Fibroblast of peridontal ligament (primary cell): ENCODE measurements around the gene PPDPF.
"Not testable (repeated sequence)": the region's sequence is repeated elsewhere in the genome, so short reads cannot be mapped to it uniquely, and the experiment has no call there.

Experiments used
- DNase-seq: peaks from one replicate; pipeline ENCODE4 v3.0.0-alpha.2; 2010; ENCODE audit errors: extremely low read depth

The PPDPF gene

DNA sequence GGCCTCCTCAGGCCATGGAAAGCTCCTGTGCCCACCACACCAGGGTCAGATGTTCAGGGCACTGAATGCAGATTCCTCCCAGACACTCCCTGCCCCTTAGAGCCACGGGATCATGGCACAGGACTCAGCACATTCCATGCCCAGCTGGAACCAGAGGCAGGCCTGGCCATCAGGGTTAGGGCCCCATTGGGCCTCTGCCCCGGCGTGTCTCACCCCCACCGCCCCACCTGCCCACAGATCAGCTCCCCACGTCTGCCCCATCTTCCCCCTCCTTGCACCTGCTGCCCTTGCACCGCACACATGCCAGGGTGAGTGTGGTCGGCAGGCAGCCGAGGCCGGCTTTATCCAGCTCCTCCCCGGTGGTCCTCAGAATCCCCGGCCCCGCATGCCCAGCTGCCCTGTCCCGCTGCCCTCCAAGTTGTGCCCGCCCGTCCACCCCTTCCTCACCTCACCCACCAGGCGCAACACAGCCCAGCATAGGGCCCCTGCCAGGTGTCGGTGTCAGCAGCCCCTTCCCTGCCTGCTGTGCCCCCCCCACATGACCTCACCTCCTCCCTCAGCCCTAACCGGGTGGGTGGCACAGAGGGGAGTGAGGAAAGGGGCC is 29.2 kb downstream of the PPDPF start:
- DNase-seq: no peak

DNA sequence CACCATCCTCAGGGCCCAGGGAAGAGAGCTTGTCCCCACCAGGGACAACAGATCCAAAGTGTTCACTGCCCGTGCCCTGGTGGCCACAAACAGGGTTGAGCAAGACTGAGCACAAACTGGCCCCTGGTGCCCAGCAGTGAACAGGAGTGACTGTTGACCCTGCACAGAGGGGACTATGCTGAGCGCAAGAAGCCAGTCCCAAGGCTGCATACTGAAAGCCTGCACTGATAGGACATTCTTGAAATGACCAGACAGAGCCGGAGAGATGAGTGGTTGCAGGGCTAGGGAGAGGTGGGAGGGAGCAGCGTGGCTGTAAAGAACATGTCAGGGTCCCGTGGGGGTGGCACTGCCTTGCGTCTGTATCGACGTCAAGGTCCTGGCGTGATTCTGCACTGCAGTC is 30.5 kb downstream of the PPDPF start:
- no peak for DNase-seq

DNA sequence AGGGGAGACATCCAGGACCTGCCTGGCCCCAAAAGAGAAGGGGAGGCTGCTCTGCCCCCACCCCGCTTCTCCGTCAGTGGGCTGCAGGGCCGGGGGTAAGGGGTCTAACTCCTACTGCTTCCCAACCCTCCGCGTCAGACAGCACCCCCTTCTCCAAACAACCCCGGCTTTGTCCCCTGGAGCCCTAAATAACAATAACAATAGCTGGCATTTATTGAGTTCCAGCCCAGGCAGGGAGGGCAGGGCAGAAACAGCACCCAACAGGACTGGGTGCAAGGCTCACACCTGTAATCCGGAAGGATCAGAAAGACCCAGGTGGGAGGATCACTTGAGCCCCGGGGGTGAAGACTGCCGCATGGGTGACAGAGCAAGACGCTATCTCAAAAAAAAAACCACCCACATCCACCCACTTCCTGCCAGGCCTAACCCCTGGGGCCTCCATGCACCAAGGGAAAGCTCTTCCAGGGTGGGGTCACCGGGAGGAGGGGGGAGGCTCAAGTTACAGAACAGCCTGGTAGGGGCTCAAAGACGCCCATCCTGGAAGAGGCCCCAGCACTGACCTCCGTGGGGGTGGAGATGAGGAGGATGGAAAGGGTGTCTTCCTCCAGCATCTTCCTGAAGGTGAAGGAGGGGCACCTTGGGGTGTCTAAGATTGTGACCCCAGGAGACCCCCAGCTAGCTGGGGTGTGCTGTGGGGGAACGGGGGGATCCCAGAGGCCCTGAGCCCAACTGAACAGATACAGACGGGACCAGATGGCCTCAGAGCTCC is 32.1 kb downstream of the PPDPF start:
- DNase-seq: no peak

DNA sequence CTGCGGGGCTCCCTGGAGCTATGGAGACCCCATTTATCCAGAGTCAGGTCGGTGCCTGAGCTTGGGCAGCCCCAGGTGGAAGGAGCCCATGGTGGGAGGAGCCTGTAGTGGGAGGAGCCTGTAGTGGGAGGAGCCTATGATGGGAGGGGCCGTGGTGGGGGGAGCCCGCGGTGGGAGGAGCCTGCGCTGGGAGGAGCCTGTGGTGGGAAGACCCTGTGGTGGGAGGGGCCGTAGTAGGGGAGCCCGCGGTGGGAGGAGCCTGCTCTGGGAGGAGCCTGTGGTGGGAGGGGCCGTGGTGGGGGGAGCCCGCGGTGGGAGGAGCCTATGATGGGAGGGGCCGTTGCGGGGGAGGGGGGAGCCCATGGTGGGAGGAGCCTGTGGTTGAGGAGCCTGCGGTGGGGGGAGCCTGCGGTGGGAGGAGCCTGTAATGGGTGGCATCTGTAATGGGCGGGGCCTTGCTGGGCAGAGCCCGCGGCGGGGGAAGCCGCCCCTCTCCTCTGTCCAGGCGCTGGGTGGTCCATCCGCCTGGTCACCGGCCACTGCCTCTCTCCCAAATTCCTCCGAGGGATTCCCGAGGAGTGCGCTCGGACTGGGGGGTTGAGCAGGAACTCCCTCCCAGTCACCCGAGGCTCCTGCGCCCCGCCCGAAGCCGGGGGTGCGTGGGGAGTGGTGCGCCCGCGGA is 32.8 kb downstream of the PPDPF start:
- peak; percentile 74 for DNase-seq

DNA sequence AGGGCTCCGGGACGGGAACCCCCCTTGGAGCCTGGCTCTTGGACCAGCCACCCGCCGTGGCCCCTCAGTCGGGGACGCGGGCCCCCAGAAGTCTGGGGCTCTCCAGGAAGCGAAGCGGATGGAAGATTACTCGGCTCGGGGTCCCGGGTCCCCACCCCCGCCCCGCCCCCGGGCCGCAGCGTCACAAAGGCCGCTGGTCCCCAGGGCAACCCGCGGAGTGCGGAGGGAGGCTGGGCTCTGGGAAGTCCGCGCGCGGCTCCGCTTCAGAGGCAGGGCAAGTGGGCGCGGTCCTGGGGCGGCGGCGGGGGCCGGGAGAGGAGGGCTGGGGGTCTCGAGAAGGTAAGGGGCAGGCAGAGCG is 33.3 kb downstream of the PPDPF start, which contains the start of gene FNDC11:
TSS of gene FNDC11 (plus strand) at position 227 of the 358 bp plus-strand sequence. CDS start 1,505 bp downstream, outside the sequence.
- DNase-seq: no peak

DNA sequence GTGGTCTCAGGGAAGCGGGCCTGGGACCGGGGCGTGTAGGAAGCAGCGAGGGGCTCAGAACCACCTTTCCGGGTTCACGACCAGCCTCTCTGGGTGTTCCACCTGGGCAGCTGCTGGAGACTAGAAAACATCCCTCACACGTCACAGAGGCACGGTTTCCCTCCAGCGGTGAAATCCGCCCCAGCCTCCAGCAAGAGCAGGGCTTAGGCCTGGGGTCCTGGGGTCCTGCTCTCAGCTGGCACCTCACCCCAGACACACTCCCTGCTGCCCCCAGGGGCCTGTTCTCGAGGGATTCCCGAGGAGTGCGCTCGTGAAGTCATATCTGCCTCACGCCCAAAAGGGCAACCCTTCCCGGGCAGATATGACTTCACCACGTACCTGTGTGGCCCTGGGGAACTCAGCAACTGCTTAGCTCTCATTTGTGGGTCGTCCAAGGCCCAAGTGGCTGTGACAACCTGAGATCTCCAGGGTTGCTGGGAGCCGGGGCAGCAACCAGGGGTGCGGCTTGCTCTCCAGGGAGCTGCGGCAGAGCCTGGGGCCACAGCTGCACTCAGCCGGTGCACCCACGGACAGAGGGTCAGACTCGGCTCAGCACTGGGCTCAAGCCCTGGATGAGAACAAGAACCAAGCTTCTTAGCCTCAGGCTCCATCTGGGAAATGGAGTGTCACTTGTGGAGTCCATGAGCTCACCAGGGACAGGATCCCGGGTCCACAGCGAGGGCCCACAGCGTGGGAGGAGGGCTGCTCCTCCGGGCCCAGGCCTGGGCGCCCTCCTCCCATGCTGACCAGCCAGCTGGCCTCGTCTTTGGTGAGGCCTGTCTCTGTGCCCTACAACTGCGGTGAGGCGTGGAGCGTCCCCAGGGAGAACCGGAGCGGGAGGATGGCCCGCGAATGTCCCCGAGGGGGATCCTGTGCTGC is 34.1 kb downstream of the PPDPF start:
- DNase-seq: no peak

DNA sequence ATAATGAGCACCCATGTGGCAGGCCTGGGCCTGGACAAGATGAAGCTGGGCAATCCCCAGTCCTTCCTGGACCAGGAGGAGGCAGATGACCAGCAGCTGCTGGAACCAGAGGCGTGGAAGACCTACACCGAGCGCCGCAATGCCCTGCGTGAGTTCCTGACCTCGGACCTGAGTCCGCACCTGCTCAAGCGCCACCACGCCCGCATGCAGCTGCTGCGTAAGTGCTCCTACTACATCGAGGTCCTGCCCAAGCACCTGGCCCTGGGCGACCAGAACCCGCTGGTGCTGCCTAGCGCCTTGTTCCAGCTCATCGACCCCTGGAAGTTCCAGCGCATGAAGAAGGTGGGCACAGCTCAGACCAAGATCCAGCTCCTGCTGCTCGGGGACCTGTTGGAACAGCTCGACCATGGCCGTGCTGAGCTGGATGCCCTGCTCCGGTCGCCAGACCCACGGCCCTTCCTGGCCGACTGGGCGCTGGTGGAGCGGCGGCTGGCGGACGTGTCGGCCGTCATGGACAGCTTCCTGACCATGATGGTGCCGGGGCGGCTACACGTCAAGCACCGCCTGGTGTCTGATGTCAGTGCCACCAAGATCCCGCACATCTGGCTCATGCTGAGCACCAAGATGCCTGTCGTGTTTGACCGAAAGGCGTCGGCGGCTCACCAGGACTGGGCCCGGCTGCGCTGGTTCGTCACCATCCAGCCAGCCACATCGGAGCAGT is 35.3 kb downstream of the PPDPF start:
- no peak for DNase-seq

DNA sequence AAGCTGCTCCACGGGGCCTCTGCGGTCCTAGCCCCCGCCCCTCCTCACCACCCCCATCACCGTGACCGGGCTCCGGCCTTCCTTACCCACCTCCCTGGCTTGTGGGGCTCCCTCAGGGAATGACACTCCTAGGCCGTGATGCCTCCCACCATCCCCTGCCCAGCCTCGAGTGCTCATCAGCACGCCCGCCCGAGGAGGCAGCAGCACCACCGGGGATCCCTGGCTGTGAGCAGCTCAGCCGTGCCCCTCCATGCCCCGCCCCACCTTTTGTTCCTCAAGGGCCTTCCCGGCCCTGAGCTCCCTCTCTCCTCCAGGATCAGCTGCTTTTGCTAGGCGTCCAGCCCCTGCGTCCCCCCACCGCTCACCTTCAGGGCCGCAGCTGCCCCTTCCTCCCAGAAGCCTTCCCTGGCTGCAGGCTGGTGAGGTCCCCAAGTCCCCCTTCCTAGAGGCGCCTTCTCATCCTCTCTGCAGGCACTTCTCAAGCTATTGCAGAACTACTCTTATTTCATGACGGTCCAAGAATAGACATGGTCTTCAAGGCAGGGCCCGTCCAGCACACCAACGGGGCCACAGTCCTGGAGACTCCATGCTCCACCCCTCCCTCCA is 36.4 kb downstream of the PPDPF start:
- DNase-seq: no peak

DNA sequence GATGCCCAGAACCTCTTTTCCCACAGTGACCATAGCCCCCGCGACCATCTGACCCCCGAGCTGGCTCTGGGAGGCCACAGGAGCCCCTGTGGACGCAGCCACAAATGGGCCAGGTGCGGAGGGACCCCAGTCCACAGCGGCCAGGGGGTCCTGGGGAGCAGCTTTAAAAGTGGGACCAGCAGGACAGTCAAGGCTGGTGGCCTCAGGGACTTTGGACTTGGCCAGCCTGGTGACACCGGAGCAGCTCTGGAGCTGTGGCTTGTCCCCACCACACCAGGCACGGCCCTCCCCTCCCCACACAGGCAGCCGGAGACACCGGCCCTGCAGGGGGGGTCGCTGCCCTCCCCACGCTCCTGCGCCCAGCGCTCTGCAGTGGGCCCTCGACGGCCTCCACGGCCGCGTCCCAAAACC is 36.9 kb downstream of the PPDPF start:
- no peak for DNase-seq

DNA sequence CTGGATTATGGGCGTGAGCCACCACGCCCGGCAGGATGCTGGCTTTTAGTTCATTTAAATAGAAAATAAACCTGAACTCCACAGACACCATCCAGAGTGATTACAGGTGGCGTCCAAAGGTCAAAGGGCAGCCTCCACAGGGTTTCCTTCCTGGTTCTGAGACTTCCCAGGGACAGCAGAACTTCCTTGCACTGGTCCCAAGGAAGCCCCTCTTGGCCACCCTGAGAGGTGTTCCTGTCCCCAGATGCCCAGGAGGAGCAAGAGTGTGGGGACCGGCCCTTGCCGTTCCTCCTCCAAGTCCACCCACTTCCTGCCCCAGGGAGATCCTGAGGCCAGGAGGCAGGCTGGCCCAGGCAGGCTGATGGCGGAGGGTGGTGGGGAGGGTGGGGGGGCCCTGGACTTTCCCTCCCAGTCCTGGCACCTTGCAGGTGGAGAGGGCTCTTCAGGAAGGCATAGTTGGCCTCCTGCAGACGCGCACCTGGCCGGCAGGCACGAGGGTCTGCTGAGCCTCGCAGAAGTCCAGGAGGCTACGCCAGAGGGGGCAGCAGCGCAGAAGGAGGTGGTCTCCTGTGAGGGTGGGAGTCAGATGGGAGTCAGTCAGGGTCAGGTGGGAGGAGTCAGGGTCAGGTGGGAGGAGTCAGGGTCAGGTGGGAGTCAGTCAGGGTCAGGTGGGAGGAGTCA is 38.4 kb downstream of the PPDPF start:
- DNase-seq: no peak

DNA sequence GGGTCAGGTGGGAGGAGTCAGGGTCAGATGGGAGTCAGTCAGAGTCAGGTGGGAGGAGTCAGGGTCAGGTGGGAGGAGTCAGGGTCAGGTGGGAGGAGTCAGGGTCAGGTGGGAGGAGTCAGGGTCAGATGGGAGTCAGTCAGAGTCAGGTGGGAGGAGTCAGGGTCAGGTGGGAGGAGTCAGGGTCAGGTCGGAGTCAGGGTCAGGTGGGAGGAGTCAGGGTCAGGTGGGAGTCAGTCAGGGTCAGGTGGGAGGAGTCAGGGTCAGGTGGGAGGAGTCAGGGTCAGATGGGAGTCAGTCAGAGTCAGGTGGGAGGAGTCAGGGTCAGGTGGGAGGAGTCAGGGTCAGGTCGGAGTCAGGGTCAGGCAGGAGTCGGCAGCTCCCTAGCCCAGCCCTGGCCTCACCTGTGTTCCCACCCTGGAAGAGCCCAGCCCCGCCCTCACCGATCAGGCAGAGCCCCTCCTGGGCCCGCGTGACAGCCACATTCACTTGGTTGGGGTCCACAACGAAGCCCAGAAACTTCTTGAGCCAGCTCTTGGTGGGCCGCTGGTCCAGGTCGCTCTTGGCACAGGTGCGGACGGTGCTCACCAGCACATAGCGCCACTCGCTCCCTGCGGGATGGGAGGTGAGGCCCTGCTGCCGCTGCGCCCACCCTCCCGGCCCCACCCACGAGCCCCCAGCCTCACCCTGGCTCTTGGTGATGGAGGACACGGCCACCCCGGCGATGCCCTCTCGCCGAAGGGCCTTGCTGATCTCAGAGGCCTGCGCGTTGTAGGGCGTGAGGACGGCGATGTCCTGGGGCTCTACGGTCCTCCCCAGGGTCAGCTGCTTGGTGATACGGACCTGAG is 39.1 kb downstream of the PPDPF start:
- DNase-seq: not testable (repeated sequence)

DNA sequence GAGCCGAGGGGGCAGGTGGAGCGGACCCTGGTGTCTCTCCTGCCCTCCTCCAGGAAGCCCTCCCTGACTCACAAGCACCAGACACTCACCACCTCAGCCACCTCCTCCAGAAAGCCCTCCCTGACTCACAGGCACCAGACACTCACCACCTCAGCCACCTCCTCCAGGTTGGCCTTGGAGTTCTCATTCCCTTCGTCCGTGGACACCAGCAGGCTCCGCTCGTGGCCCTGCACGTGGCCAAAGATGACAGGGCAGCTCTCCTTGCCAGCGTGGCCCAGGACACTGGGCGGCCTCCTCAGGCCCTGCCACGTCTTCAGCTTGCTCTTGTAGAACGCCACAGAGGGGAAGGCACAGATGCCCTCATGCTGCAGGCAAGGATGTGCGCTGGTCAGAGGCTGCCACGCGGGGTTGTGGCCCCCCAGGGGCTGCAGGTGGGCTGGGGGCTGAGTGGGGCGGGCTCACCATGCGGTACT is 39.8 kb downstream of the PPDPF start:
- no peak for DNase-seq

DNA sequence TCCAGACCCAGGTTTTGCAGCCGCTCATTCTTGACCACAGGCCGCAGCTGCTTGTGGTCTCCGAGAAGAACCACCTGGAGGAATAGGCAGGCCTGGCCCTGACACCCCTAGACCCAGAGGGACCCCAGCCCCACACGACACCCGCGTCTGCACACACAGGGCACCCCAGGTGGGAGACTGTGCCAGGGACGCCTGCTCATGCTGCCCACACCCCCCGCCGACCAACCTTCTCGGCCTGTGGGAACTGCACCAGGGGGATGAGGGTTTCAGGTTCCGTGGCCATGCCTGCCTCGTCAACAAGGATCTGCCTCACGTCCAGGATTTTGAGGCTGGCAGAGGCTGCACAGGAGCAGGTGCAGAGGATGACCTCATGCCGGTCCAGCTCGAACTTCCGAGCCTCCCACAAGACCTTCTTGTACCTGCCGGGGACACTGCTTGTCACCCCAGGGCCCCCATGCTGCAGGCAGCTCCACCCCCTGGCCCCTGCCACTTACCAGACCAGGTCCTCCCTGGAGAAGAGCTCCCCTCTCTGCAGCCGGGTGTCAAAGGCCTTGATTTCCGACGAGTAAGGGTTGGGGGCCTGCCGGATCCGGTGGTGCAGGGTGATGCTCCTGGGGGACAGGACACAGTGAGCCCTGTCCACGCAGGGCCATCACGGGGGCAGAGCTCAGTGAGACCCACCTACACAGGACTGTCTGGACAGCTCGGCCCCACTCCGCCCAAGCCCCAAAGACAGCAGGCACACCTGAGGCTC is 40.5 kb downstream of the PPDPF start:
- no peak for DNase-seq

DNA sequence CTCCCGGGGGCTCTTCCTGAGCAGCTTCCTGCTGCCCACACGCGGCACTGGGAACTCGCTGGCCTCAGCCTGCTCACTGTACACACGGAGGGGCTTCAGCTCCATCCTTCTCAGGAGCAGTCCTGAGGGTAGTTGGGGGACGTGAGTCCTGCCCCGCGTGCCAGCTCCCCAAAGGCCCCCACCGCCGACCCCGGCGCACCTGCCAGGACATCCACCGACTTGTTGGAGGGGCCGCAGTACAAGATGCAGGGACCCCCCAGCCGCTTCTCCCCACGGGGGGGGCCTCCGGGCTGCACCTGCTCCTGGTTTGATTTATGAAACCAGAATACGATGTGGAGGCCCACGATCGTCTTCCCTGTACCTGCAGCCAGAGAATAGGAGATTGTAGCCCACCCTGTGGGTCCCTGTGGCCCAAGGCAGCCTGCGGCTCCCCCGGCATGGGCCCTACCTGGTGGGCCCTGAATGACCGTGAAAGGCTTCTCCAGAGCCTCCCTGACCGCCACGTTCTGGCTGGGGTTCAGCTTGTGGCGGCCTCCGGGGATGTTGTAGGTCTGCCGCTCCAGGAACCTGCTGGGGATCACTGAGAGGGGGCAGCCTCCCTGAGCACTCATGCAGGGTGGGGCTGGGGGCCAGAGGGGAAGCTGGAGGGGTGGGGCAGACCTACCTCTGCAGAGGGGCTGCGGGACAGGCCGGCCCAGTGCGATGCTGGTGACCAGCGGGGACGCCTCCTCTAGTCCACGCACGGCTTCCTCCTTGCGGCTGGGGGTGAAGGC is 41.2 kb downstream of the PPDPF start:
- DNase-seq: no peak

DNA sequence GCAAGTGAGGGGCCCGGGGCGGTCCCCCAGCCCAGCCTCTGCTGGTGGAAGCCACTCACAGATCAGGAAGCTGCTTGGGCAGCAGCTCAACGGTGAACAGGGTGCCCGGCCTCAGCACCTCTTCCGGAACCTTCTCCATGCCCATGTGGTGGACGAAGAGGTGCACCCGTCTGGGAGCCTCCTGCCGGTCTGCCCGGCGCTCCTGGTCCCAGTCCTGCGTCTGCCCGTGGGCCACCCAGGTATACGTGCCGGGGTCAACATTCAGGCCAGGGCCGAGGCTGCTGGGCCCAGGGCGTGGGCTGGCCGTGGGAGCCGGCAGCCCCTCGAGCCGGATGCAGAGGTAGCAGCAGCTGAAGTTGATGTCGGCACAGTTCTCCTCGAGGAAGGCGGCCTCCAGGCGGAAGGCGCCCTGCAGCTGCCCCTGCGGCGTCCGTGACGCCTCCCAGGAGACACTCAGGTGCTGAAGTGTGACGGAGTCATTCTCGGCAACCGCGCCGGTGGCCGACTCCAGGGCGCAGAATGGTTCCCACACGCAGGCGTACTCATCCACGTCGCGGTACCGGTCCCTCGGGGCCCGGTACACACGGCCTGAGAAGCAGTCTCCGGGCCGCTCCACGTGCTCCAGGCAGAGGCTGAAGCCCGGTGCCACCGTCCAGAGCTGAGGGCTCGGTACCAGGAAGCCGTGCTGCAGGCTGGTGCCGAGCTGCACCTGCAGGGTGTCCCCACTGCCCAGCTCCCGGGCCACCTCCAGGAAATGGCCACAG is 42.1 kb downstream of the PPDPF start:
- no peak for DNase-seq

DNA sequence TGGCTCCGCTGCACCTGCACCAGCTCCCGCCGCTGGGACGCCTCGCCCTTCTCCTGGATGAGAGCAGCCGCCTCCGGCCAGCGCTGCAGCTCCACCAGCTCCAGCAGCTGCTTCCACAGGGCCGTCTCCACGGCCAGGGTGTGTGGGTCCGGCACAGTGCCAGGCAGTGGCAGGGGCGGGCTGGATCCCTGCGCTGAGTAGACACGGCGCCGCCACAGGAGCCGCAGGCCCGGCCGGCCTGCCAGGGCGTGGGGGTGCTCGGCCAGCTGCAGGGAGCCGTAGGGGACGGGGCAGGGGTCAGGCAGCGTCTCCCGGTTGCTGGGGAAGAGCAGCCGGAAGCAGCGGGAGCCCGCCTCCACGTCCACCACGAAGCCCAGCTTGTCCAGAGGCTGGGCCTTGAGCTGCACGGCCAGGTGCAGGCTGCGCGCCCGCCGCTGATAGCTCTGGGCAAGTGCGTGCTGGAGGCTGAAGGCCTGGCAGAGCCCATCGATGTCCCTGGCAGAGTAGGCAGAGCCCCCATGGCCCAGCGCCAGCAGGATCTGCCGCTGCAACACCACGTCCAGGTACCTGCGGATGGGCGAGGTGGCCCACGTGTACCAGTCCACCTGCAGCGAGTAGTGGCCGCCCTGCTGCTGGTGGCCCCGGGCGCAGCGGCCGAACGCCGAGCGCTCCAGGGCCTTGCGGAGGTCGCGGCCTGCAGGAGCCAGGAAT is 42.8 kb downstream of the PPDPF start:
- no peak for DNase-seq
